Endothelial cell (in vitro differentiated cells): ENCODE results near the gene SLC12A9. TPM values are rescaled to one million over a fixed set of nuclear protein-coding genes. Genes with fewer than 3 reads are reported as not detected.

Experiments
- DNase-seq: peaks from one replicate; pipeline ENCODE4 v3.0.0; 2021; ENCODE audit warnings: low spot score
- H3K27ac Mint-ChIP-seq: one replicate; pipeline ENCODE4 v1.8.0; 2021; ENCODE audit warnings: mixed read lengths, inconsistent platforms; ENCODE audit not compliant: unreplicated experiment
- H3K27me3 Mint-ChIP-seq: one replicate; pipeline ENCODE4 v1.8.0; 2021; ENCODE audit warnings: mild to moderate bottlenecking, moderate library complexity, mixed read lengths, inconsistent platforms; ENCODE audit not compliant: unreplicated experiment
- H3K36me3 Mint-ChIP-seq: one replicate; pipeline ENCODE4 v1.8.0; 2021; ENCODE audit warnings: mild to moderate bottlenecking, low read depth, mixed read lengths, inconsistent platforms; ENCODE audit not compliant: unreplicated experiment
- H3K4me1 Mint-ChIP-seq: one replicate; pipeline ENCODE4 v1.8.0; 2021; ENCODE audit warnings: mild to moderate bottlenecking, mixed read lengths, inconsistent platforms; ENCODE audit not compliant: unreplicated experiment
- H3K4me3 Mint-ChIP-seq: one replicate; pipeline ENCODE4 v1.8.0; 2021; ENCODE audit warnings: mild to moderate bottlenecking, mixed read lengths, inconsistent platforms; ENCODE audit not compliant: unreplicated experiment
- H3K9me3 Mint-ChIP-seq: one replicate; pipeline ENCODE4 v1.8.0; 2021; ENCODE audit warnings: mixed read lengths, inconsistent platforms; ENCODE audit not compliant: unreplicated experiment
- total RNA-seq: library from RNA; stranded (reverse); fragmentation: NEBNext Ultra II Directional; extraction: Animal tissue kit (Norgen Biotek cat#: 25700); gene quantifications from one replicate; pipeline ENCODE4 v1.2.1, GENCODE V29; 2021; ENCODE audit not compliant: unreplicated experiment
- TF ChIP-seq, protein P1 (sequence below): fragments of 200-600 bp; sonication (generic); IDR thresholded peaks from one replicate; pipeline ENCODE4 v1.5.0; 2021; ENCODE audit warnings: antibody characterized with exemption; ENCODE audit not compliant: unreplicated experiment

SLC12A9 gene
- total RNA-seq, 1 donor from 2014 or later: 60.5 TPM

DNA sequence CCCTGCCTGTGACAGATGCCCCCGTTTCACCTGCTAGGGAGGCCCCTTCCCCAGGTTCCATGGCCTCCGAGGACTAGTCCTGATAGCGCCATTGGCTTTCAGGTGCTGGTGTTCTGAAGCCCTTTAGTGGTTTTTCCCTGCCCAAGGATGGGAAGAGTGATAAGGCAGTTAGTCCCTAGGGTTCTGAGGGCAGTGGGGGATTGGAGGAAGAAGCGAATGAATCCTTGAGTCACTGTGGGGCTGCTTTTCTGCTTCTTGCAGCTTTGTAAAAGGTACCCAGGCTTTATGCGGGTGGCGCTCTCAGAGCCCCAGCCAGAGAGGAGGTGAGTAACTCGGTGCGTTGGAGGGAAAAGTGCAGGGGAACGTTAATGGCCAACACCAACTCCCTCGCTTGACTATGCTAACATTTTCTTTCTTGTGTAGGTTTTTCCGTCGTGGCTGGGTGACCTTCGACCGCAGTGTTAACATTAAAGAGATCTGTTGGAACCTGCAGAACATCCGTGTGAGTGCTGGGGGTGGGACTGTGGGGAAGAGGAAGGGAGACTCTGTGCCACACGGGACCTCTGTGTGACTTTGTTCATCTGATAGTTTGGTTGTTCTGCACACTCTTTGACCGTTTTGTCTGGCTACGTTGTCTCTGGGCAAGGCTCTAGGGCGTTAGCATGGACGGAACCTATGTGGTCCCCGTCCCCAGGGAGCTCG, 33.1 kb downstream of the SLC12A9 start:
- Mint-ChIP-seq H3K4me1 (peaks cover 49% of the 10 kb centered on the region), H3K36me3 (peaks cover 75% of the 10 kb centered on the region), H3K4me3 (peak overlapping the region; percentile 78), H3K27ac (peak overlapping the region; percentile 7), H3K9me3 (no peaks in the 10 kb centered on the region), H3K27me3 (peaks cover 20% of the 10 kb centered on the region)
- TF ChIP-seq, protein P1, sequence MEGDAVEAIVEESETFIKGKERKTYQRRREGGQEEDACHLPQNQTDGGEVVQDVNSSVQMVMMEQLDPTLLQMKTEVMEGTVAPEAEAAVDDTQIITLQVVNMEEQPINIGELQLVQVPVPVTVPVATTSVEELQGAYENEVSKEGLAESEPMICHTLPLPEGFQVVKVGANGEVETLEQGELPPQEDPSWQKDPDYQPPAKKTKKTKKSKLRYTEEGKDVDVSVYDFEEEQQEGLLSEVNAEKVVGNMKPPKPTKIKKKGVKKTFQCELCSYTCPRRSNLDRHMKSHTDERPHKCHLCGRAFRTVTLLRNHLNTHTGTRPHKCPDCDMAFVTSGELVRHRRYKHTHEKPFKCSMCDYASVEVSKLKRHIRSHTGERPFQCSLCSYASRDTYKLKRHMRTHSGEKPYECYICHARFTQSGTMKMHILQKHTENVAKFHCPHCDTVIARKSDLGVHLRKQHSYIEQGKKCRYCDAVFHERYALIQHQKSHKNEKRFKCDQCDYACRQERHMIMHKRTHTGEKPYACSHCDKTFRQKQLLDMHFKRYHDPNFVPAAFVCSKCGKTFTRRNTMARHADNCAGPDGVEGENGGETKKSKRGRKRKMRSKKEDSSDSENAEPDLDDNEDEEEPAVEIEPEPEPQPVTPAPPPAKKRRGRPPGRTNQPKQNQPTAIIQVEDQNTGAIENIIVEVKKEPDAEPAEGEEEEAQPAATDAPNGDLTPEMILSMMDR: no peak
- DNase-seq: no peak

DNA sequence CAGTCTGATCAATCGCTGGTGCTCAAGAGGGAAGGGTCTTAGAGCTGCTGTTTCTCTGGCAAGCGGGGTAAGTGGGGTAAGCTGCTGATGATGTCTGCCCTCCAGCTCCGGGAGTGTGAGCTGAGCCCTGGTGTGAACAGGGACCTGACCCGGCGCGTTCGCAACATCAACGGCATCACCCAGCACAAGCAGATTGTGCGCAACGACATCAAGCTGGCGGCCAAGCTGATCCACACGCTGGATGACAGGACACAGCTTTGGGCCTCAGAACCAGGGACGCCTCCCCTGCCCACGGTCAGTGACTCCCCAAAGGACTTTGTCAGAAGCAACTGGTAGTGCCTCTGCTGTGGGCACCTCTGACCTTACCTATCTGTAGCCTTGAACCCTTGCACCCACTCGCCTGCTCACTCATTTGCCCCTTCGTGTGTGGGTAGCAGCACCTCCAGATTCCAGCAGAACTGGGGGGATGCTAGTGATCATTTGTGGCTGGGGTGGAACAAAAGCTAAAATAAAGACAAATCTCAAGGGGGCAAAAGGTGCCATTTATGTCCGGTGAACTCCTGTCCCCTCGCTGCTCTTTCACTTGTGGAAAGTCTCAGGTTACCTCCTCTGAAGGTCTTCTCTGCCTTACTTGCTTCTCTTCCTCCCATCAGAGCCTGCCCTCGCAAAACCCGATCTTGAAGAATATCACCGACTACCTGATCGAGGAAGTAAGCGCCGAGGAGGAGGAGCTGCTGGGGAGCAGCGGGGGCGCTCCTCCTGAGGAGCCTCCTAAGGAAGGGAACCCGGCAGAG, 33.8 kb downstream of the SLC12A9 start:
- peaks cover 48% of the 10 kb centered on the region for H3K4me1 Mint-ChIP-seq
- no peak for DNase-seq
- no peak overlapping the region for H3K27ac Mint-ChIP-seq
- no peaks in the 10 kb centered on the region for H3K9me3 Mint-ChIP-seq
- H3K36me3 Mint-ChIP-seq: peaks cover 68% of the 10 kb centered on the region
- peaks cover 19% of the 10 kb centered on the region for H3K27me3 Mint-ChIP-seq
- peak overlapping the region; percentile 78 for H3K4me3 Mint-ChIP-seq
- TF ChIP-seq, protein P1: no peak

DNA sequence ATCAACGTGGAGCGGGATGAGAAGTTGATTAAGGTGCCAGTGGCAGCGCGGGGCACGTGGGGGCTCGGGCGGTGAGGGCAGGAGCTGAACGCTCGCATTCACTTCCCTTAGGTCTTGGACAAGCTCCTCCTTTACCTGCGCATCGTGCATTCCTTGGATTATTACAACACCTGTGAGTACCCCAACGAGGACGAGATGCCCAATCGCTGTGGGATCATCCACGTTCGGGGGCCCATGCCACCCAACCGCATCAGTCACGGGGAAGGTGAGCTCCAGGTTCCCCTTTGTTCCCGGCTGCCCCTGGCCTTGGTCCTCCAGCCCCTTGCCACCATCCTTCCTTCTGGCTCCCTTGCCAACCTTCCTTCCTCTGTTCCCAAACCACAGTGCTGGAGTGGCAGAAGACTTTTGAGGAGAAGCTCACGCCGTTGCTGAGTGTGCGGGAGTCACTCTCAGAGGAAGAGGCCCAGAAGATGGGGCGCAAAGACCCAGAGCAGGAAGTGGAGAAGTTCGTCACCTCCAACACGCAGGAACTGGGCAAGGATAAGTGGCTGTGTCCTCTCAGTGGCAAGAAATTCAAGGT, 34.5 kb downstream of the SLC12A9 start:
- Mint-ChIP-seq H3K4me1 (peaks cover 53% of the 10 kb centered on the region), H3K36me3 (peaks cover 64% of the 10 kb centered on the region), H3K9me3 (no peaks in the 10 kb centered on the region), H3K27ac (peak overlapping the region; percentile 30), H3K4me3 (peak overlapping the region; percentile 83), H3K27me3 (peaks cover 25% of the 10 kb centered on the region)
- TF ChIP-seq, protein P1: no peak
- DNase-seq: no peak

DNA sequence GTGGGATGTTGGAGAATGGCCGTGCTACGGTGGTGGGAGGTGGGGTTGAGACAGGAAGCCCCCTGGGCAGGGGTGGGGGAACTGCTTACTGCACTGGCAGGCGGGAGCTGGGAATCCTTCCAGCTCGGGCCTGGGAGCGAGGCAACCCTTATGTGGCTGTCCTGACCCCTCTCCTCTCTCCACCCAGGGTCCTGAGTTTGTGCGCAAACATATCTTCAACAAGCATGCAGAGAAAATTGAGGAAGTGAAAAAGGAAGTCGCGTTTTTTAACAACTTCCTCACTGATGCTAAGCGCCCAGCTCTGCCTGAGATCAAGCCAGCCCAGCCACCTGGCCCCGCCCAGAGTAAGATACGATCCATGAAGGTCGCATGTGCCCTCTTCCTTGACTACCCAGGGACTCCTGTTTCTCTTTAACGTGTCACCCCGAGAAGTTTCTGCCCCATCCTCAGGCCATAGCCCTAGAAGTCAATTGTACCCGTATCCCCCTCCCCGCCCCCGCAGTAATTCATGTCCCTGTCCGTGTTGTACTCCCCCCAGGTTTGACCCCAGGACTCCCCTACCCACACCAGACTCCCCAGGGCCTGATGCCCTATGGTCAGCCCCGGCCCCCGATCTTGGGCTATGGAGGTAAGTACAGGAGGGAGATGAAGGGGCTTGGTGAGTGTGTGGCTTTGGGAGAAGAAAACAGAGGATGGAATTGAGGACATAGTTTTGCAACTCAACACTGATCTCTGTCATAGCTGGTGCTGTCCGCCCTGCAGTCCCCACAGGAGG, 35.2 kb downstream of the SLC12A9 start:
- Mint-ChIP-seq H3K27ac (peak overlapping the region; percentile 82), H3K4me1 (peaks cover 57% of the 10 kb centered on the region), H3K9me3 (no peaks in the 10 kb centered on the region), H3K36me3 (peaks cover 57% of the 10 kb centered on the region), H3K27me3 (peaks cover 28% of the 10 kb centered on the region), H3K4me3 (peak overlapping the region; percentile 83)
- DNase-seq: no peak
- TF ChIP-seq, protein P1: no peak
